Ovary (tissue), 3 donors: ENCODE results near the gene GEMIN5.
"Not testable (repeated sequence)": the region's sequence is repeated elsewhere in the genome, so short reads cannot be mapped to it uniquely, and the experiment has no call there.

Source experiments
- EP300 ChIP-seq: sonication (generic); formaldehyde crosslinking; IDR thresholded peaks from one replicate; pipeline ENCODE4 v1.6.1; 2017; ENCODE audit warnings: antibody characterized with exemption
- POLR2A ChIP-seq: fragments of 450-650 bp; IDR thresholded peaks from one replicate; pipeline ENCODE4 v1.6.1; 2017; ENCODE audit warnings: antibody characterized with exemption, mild to moderate bottlenecking, moderate library complexity
- TF ChIP-seq, protein P1 (sequence below), 3 donors: fragments of 450-650 bp in 2 of 3; fragments of 200-600 bp in 1 of 3; IDR thresholded peaks; one replicate each; pipeline versions ENCODE4 v1.5.1 to v1.8.0; 2016 to 2022; ENCODE audit warnings: antibody characterized with exemption in 3 of 3, mild to moderate bottlenecking in 1 of 3
- donor health status: DM: no; HTN: no; CAD: no.

DNA sequence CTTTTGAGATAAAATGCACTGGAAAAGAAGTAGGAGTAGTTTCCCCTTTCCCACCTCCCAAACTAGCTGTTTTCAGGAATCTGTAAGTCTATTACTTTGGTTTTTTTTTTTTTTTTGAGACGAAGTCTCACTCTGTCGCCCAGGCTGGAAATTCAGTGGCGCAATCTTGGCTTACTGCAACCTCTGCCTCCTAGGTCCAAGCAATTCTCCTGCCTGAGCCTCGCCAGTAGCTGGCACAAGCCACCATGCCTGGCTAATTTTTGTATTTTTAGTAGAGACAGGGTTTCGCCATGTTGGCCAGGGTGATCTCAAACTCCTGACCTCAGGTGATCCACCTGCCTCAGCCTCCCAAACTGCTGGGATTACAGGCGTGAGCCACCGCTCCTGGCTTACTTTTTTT is 32.4 kb downstream of the GEMIN5 start:
- TF ChIP-seq, protein P1, sequence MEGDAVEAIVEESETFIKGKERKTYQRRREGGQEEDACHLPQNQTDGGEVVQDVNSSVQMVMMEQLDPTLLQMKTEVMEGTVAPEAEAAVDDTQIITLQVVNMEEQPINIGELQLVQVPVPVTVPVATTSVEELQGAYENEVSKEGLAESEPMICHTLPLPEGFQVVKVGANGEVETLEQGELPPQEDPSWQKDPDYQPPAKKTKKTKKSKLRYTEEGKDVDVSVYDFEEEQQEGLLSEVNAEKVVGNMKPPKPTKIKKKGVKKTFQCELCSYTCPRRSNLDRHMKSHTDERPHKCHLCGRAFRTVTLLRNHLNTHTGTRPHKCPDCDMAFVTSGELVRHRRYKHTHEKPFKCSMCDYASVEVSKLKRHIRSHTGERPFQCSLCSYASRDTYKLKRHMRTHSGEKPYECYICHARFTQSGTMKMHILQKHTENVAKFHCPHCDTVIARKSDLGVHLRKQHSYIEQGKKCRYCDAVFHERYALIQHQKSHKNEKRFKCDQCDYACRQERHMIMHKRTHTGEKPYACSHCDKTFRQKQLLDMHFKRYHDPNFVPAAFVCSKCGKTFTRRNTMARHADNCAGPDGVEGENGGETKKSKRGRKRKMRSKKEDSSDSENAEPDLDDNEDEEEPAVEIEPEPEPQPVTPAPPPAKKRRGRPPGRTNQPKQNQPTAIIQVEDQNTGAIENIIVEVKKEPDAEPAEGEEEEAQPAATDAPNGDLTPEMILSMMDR (IDR thresholded peaks at IDR 0.05), result not testable (repeated sequence)
- TF ChIP-seq POLR2A, EP300: not testable (repeated sequence)
